ENCODE results near the gene ZNF136. TPM values are rescaled to one million over a fixed set of nuclear protein-coding genes. Genes with fewer than 3 reads are reported as not detected.

ZNF136 gene
- total and polyA plus RNA-seq, 9 of the 15 experiments (the other 6 are each of a cell fraction or from before 2014, with no cell fraction given): 1.0 to 5.3 (median 3.1) TPM

DNA sequence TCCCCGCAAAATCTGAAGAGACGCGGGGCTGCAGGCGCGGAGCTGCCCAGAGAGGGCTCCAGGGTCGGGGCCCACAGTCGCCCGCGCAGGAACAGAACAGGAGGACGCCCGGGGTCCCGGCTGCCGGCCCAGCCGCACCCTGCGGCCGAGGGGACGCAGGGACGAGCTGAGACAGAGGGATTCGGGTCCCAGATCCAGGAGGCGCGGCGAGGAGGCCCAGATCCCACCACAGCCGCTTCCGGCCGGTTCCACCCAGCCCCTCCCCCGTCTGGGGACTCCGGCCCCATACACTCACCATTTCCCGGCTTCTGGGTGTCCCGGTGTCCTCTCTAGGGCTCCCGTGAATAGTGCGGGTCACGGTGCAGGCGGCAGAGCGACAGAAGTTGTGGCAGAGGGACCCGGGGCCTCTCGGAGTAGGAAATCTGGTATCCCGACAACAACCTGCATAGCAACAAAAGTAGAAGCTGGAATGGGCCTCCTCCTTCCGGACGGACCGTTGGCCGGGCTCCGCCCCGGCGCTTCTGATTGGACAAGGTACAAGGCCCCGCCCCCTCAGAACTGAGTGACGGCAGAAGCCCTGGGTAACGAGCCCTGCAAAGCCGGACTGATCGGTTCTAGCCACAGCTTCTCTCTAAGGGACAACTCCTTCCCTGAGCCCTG, 22.9 kb upstream of the ZNF136 start, which contains the start of gene ZNF20 (continued):
- peak; percentile 44; the same call in 1 of the 2 replicates for TF ChIP-seq ZBTB40 (IDR thresholded peaks at IDR 0.05)
- no peak for TF ChIP-seq ZBTB40 (CRISPR knock-in tag; IDR thresholded peaks at IDR 0.05)
- TF ChIP-seq FOXA1 (IDR thresholded peaks at IDR 0.05; ENCODE audit: borderline replicate concordance): no peak
- no peak for TF ChIP-seq ZBTB1 (CRISPR knock-in tag; IDR thresholded peaks at IDR 0.05; ENCODE audit: borderline replicate concordance, low read depth)
- 0 out of 4 replicates have a peak, but pooled peaks of 1 of the 2 experiments have one; percentile 24 for TF ChIP-seq MAZ (CRISPR knock-in tag; conservative IDR thresholded peaks at IDR 0.05 in 1 of 2, IDR thresholded peaks at IDR 0.05 in 1 of 2)
- TF ChIP-seq NRF1 (conservative IDR thresholded peaks at IDR 0.05 in 1 of 2, IDR thresholded peaks at IDR 0.05 in 1 of 2): peak in 1 of 2 experiments; percentile 32; a peak in 1 of 4 replicates
- TF ChIP-seq MNT (conservative IDR thresholded peaks at IDR 0.05): peak in 1 of 2 experiments; percentile 42; a peak in 1 of 4 replicates
- TF ChIP-seq, protein P1, sequence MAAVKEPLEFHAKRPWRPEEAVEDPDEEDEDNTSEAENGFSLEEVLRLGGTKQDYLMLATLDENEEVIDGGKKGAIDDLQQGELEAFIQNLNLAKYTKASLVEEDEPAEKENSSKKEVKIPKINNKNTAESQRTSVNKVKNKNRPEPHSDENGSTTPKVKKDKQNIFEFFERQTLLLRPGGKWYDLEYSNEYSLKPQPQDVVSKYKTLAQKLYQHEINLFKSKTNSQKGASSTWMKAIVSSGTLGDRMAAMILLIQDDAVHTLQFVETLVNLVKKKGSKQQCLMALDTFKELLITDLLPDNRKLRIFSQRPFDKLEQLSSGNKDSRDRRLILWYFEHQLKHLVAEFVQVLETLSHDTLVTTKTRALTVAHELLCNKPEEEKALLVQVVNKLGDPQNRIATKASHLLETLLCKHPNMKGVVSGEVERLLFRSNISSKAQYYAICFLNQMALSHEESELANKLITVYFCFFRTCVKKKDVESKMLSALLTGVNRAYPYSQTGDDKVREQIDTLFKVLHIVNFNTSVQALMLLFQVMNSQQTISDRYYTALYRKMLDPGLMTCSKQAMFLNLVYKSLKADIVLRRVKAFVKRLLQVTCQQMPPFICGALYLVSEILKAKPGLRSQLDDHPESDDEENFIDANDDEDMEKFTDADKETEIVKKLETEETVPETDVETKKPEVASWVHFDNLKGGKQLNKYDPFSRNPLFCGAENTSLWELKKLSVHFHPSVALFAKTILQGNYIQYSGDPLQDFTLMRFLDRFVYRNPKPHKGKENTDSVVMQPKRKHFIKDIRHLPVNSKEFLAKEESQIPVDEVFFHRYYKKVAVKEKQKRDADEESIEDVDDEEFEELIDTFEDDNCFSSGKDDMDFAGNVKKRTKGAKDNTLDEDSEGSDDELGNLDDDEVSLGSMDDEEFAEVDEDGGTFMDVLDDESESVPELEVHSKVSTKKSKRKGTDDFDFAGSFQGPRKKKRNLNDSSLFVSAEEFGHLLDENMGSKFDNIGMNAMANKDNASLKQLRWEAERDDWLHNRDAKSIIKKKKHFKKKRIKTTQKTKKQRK (IDR thresholded peaks at IDR 0.05; ENCODE audit: borderline replicate concordance, low read depth, low read length): no peak
- TF ChIP-seq SMARCB1 (IDR thresholded peaks at IDR 0.05; ENCODE audit: insufficient read length, low read depth): peak; percentile 30
- TF ChIP-seq, protein P2, sequence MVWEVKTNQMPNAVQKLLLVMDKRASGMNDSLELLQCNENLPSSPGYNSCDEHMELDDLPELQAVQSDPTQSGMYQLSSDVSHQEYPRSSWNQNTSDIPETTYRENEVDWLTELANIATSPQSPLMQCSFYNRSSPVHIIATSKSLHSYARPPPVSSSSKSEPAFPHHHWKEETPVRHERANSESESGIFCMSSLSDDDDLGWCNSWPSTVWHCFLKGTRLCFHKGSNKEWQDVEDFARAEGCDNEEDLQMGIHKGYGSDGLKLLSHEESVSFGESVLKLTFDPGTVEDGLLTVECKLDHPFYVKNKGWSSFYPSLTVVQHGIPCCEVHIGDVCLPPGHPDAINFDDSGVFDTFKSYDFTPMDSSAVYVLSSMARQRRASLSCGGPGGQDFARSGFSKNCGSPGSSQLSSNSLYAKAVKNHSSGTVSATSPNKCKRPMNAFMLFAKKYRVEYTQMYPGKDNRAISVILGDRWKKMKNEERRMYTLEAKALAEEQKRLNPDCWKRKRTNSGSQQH (CRISPR knock-in tag; IDR thresholded peaks at IDR 0.05): no peak

Data from K562 (cell line).